ENCODE data around the gene TTC33.
"Not testable (repeated sequence)": the region's sequence is repeated elsewhere in the genome, so short reads cannot be mapped to it uniquely, and the experiment has no call there.

The TTC33 gene

DNA sequence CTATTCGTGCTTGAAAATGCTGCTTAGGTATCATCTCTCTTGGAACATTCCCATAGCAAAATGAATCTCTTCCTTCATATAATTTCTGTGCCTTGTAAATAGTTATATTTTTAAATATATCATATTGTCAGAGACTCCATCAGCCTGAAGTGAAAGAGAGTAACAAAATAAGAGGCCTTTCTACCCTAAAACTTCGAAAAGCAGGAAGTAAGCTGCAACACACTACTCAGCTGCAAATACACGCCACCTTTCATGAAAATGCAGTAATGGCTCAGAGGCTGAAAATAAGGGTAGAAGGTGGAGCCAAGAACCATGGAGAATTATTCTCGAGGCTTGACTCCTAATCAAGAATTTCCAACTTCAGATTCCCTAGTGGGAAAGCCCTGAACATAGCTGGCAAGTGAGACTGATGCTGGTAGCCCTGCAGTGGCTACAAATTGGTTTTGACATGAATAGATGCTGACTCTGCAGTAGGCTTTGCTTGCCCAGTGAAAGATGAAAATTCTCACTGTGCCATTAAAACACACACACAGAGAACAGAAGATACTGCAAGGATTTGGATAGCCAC, 106.2 kb downstream of the TTC33 start:
- Histone ChIP-seq H3K4me3 (ENCODE audit: insufficient read length, low read depth) (no peak overlapping the region), H3K4me1 (ENCODE audit: insufficient read depth, insufficient read length) (no peaks in the 10 kb centered on the region), H3K36me3 (ENCODE audit: insufficient read depth, insufficient read length, low read length) (no peaks in the 10 kb centered on the region), H3K27me3 (ENCODE audit: insufficient read depth, insufficient read length) (no peaks in the 10 kb centered on the region), H3K9ac (ENCODE audit: insufficient read length, low read depth) (no peak overlapping the region), H3K9me3 (ENCODE audit: insufficient read depth, low read length) (no peaks in the 10 kb centered on the region)
- no peak for DNase-seq (ENCODE audit: low read depth, low spot score)
- no peak for TF ChIP-seq YY1 (IDR thresholded peaks at IDR 0.05; ENCODE audit: insufficient read depth, insufficient read length)
- no peak for TF ChIP-seq ZNF274 (IDR thresholded peaks at IDR 0.05; ENCODE audit: low read depth, low read length)
- no peak for TF ChIP-seq SUZ12 (IDR thresholded peaks at IDR 0.05; ENCODE audit: extremely low read depth, insufficient read depth, insufficient read length)

GRCh38 chr5:40648150-40648549, 107.6 kb downstream of the TTC33 start:
- TF ChIP-seq SUZ12 (IDR thresholded peaks at IDR 0.05; ENCODE audit: extremely low read depth, insufficient read depth, insufficient read length) = no peak
- TF ChIP-seq YY1 (IDR thresholded peaks at IDR 0.05; ENCODE audit: insufficient read depth, insufficient read length) = no peak
- TF ChIP-seq ZNF274 (IDR thresholded peaks at IDR 0.05; ENCODE audit: low read depth, low read length) = no peak
- DNase-seq (ENCODE audit: low read depth, low spot score) = no peak
- Histone ChIP-seq H3K36me3 (ENCODE audit: insufficient read depth, insufficient read length, low read length) (no peaks in the 10 kb centered on the region), H3K4me3 (ENCODE audit: insufficient read length, low read depth) (no peak overlapping the region), H3K9ac (ENCODE audit: insufficient read length, low read depth) (no peak overlapping the region), H3K27me3 (ENCODE audit: insufficient read depth, insufficient read length) (no peaks in the 10 kb centered on the region), H3K4me1 (ENCODE audit: insufficient read depth, insufficient read length) (no peaks in the 10 kb centered on the region), H3K9me3 (ENCODE audit: insufficient read depth, low read length) (no peaks in the 10 kb centered on the region)

DNA sequence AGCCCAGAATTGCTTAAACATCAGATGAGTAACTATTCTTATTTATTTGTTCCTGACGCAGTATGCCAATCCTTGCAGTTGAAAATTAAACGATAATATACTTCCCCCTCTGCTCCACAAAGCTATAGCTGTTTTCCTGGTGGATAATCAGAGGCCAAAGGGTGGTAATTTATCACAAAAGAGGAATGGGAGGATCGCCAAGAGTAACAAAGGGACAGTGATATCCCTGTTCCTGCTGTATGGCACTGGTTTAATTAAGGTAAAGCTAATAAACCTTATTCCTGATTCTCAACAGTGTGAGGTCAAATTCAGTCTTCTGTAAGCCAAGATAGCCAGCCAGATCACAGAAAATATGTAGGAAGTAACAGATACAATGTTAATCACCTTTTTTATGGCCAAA, 109.5 kb downstream of the TTC33 start:
- Histone ChIP-seq H3K36me3 (ENCODE audit: insufficient read depth, insufficient read length, low read length) (no peaks in the 10 kb centered on the region), H3K9me3 (ENCODE audit: insufficient read depth, low read length) (no peaks in the 10 kb centered on the region), H3K4me1 (ENCODE audit: insufficient read depth, insufficient read length) (no peaks in the 10 kb centered on the region), H3K9ac (ENCODE audit: insufficient read length, low read depth) (no peak overlapping the region), H3K4me3 (ENCODE audit: insufficient read length, low read depth) (no peak overlapping the region), H3K27me3 (ENCODE audit: insufficient read depth, insufficient read length) (no peaks in the 10 kb centered on the region)
- no peak for DNase-seq (ENCODE audit: low read depth, low spot score)
- TF ChIP-seq YY1 (IDR thresholded peaks at IDR 0.05; ENCODE audit: insufficient read depth, insufficient read length) (no peak), SUZ12 (IDR thresholded peaks at IDR 0.05; ENCODE audit: extremely low read depth, insufficient read depth, insufficient read length) (no peak), ZNF274 (IDR thresholded peaks at IDR 0.05; ENCODE audit: low read depth, low read length) (no peak)

GRCh38 chr5:40639531-40639930, 116.2 kb downstream of the TTC33 start:
- not testable (repeated sequence) for H3K36me3 ChIP-seq (ENCODE audit: insufficient read depth, insufficient read length, low read length); H3K4me3 ChIP-seq (ENCODE audit: insufficient read length, low read depth); H3K27me3 ChIP-seq (ENCODE audit: insufficient read depth, insufficient read length); H3K9me3 ChIP-seq (ENCODE audit: insufficient read depth, low read length); DNase-seq (ENCODE audit: low read depth, low spot score); H3K9ac ChIP-seq (ENCODE audit: insufficient read length, low read depth); H3K4me1 ChIP-seq (ENCODE audit: insufficient read depth, insufficient read length)

GRCh38 chr5:40634593-40634992, 121.2 kb downstream of the TTC33 start:
- Histone ChIP-seq H3K9me3 (ENCODE audit: insufficient read depth, low read length) (no peaks in the 10 kb centered on the region), H3K9ac (ENCODE audit: insufficient read length, low read depth) (no peak overlapping the region), H3K36me3 (ENCODE audit: insufficient read depth, insufficient read length, low read length) (no peaks in the 10 kb centered on the region), H3K4me1 (ENCODE audit: insufficient read depth, insufficient read length) (no peaks in the 10 kb centered on the region), H3K27me3 (ENCODE audit: insufficient read depth, insufficient read length) (no peaks in the 10 kb centered on the region), H3K4me3 (ENCODE audit: insufficient read length, low read depth) (no peak overlapping the region)
- TF ChIP-seq YY1 (IDR thresholded peaks at IDR 0.05; ENCODE audit: insufficient read depth, insufficient read length) (no peak), ZNF274 (IDR thresholded peaks at IDR 0.05; ENCODE audit: low read depth, low read length) (no peak), SUZ12 (IDR thresholded peaks at IDR 0.05; ENCODE audit: extremely low read depth, insufficient read depth, insufficient read length) (no peak)
- no peak for DNase-seq (ENCODE audit: low read depth, low spot score)

- Histone ChIP-seq H3K4me1 (ENCODE audit: insufficient read depth, insufficient read length) (no peaks in the 10 kb centered on the region), H3K9ac (ENCODE audit: insufficient read length, low read depth) (no peak overlapping the region), H3K36me3 (ENCODE audit: insufficient read depth, insufficient read length, low read length) (no peaks in the 10 kb centered on the region), H3K9me3 (ENCODE audit: insufficient read depth, low read length) (no peaks in the 10 kb centered on the region), H3K4me3 (ENCODE audit: insufficient read length, low read depth) (no peak overlapping the region), H3K27me3 (ENCODE audit: insufficient read depth, insufficient read length) (no peaks in the 10 kb centered on the region)
- no peak for TF ChIP-seq YY1 (IDR thresholded peaks at IDR 0.05; ENCODE audit: insufficient read depth, insufficient read length)
- no peak for DNase-seq (ENCODE audit: low read depth, low spot score)
Observed at GRCh38 chr5:40634154-40634553, 121.6 kb downstream of the TTC33 start.

DNA sequence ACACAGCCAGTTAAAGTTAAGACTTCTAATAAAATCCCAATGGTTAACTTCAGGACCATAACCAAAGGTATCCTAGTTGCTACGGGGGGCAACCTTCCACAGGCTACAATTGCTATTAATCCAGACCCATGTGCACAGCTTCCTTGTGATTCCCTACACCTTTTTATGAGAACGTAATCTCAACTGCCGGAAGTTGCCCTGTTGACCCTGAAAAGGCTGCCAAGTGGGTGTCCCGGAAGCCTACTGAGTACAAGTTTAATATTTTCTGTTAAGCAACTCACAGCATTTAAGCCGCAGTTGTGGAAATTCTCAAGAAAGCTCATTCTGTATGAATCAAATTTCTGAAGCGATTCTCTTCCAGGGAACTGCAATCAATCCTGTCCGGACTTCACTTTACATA, 124.5 kb downstream of the TTC33 start:
- TF ChIP-seq YY1 (IDR thresholded peaks at IDR 0.05; ENCODE audit: insufficient read depth, insufficient read length) (no peak), ZNF274 (IDR thresholded peaks at IDR 0.05; ENCODE audit: low read depth, low read length) (no peak), SUZ12 (IDR thresholded peaks at IDR 0.05; ENCODE audit: extremely low read depth, insufficient read depth, insufficient read length) (no peak)
- DNase-seq (ENCODE audit: low read depth, low spot score) = no peak
- no peaks in the 10 kb centered on the region for H3K27me3 ChIP-seq (ENCODE audit: insufficient read depth, insufficient read length)
- H3K4me1 ChIP-seq (ENCODE audit: insufficient read depth, insufficient read length) = no peaks in the 10 kb centered on the region
- H3K9ac ChIP-seq (ENCODE audit: insufficient read length, low read depth) = no peak overlapping the region
- no peaks in the 10 kb centered on the region for H3K36me3 ChIP-seq (ENCODE audit: insufficient read depth, insufficient read length, low read length)
- no peak overlapping the region for H3K4me3 ChIP-seq (ENCODE audit: insufficient read length, low read depth)
- no peaks in the 10 kb centered on the region for H3K9me3 ChIP-seq (ENCODE audit: insufficient read depth, low read length)

DNA sequence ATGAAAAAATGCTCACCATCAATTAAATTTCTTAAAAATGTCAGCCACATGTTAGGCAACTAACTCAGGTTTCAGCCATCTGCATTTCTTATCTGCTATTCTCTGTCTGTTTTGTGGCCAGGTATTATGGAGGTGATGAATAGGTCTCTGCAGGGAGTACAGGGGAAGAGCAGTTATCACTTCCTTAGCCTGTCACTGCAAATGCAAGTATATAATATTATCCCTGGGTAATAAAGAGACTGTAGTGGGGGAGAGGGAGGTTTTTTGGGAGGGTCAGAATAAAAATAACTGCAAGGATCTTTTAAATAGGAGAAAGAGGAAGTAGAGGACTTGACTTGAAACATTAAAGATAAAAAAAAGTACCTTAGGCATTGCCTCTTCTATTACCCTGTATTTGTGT, 125.6 kb downstream of the TTC33 start:
- Histone ChIP-seq H3K27me3 (ENCODE audit: insufficient read depth, insufficient read length) (no peaks in the 10 kb centered on the region), H3K4me1 (ENCODE audit: insufficient read depth, insufficient read length) (no peaks in the 10 kb centered on the region), H3K9ac (ENCODE audit: insufficient read length, low read depth) (no peak overlapping the region), H3K36me3 (ENCODE audit: insufficient read depth, insufficient read length, low read length) (no peaks in the 10 kb centered on the region), H3K9me3 (ENCODE audit: insufficient read depth, low read length) (no peaks in the 10 kb centered on the region), H3K4me3 (ENCODE audit: insufficient read length, low read depth) (no peak overlapping the region)
- TF ChIP-seq SUZ12 (IDR thresholded peaks at IDR 0.05; ENCODE audit: extremely low read depth, insufficient read depth, insufficient read length) (no peak), ZNF274 (IDR thresholded peaks at IDR 0.05; ENCODE audit: low read depth, low read length) (no peak), YY1 (IDR thresholded peaks at IDR 0.05; ENCODE audit: insufficient read depth, insufficient read length) (no peak)
- no peak for DNase-seq (ENCODE audit: low read depth, low spot score)

Data from NT2/D1 (cell line).